HG03575 (cell line): Measurements from ENCODE around the gene BCL2L2.
"Not testable (repeated sequence)": the region's sequence is repeated elsewhere in the genome, so short reads cannot be mapped to it uniquely, and the experiment has no call there.

Source experiments
- ATAC-seq: cut with Tn5 transposase; IDR thresholded peaks from one replicate; pipeline ENCODE4 v1.9.1; 2021; ENCODE audit not compliant: unreplicated experiment, insufficient number of reproducible peaks, low FRiP score; ENCODE audit errors: extremely low read depth

BCL2L2 gene

GRCh38 chr14:23322568-23323517 is 16.2 kb downstream of the BCL2L2 start:
- ATAC-seq, result no peak

GRCh38 chr14:23323838-23324454 is 17.3 kb downstream of the BCL2L2 start:
- no peak for ATAC-seq

- ATAC-seq, result no peak
These were observed 17.8 kb downstream of the BCL2L2 start for GRCh38 chr14:23324455-23324846.

- no peak for ATAC-seq
These were observed 18.4 kb downstream of the BCL2L2 start for GRCh38 chr14:23324993-23325392.

DNA sequence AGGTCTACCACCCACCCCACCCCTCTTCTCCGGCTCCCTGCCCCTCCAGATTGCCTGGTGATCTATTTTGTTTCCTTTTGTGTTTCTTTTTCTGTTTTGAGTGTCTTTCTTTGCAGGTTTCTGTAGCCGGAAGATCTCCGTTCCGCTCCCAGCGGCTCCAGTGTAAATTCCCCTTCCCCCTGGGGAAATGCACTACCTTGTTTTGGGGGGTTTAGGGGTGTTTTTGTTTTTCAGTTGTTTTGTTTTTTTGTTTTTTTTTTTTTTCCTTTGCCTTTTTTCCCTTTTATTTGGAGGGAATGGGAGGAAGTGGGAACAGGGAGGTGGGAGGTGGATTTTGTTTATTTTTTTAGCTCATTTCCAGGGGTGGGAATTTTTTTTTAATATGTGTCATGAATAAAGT is 19.1 kb downstream of the BCL2L2 start:
- ATAC-seq, result not testable (repeated sequence)

GRCh38 chr14:23326491-23327332 is 20.1 kb downstream of the BCL2L2 start:
- ATAC-seq, result no peak

DNA sequence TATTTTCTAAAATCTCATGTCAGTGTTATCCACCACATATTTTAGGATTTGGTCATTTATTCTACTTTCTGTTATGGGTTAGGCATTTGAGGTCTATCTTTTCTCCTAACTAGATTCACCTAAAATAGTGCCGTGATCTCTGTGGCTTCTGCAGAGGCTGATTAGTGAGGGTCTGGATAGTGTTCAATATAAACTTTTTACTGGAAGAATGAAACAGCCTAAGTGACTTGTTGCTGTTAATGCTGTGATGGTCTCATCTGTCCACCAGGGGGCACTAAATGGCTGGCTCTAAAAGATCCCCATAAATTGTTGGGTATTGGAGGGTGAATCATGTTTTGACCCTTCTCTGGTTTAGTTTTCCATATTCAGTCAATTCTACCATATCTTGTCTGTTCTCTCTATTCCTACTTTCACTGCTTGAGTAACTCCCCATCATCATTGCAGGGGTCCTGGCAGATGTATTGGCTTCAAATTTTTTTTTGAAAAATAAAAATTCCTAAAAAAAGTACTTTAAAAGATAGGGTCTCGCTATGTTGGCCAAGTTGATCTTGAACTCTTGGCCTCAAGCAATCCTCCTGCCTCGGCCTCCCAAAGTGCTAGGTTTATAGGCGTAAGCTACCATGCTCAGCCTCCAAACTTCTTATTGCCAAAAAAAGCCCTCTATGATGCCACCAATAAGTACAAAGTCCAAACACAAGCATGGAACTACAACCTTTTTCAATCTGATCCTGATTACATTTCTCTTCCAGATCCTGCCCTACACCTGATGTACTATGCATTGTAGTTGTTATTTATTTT is 21.5 kb downstream of the BCL2L2 start:
- no peak for ATAC-seq

DNA sequence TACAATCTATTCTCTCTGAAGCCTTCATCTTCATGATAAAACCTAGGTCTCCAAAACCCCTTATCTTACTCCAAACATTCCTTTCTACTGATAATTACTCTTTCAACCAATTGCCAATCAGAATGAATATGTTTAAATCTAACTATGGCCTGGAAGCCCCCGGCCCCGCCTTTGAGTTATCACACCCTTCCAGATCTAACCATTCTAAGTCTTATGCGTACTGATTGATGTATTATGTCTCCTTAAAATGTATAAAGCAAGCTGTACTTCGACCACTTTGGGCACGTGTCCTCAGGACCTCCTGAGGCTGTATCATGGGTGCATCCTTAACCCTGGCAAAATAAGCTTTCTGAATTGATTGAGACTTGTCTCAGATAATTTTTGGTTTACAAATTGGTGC is 29.0 kb downstream of the BCL2L2 start:
- ATAC-seq, result no peak

DNA sequence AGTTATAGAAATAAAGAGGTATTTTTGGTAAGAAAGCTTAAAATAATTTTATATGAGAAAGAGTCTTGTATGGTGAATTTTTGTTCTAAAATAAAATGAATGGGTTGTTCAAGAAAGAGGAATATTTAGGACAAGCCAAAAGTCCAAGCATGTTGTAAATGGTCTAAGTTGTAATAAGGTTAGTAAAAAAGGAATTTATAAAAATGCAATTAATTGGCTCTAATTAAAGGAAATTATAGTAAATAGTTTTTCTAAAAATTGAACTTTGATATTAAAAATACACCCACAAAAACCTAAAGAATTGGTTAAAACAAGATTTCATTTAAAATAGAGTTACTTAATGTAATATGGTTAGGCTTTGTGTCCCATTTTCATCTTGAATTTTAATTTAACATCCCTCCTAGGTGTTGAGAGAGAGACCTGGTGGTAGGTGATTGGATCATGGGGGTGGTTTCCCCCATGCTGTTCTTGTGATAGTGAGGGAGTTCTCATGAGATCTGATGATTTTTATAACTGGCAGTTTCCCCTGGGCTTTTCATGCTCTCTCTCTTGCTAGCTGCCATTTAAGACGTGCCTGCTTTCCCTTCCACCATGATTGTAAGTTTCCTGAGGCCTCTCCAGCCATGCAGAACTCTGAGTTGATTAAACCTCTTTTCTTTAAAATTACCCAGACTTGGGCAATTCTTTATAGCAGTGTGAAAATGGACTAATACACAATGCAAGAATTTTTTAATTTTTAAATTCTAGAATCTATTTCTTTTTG is 33.1 kb downstream of the BCL2L2 start:
- no peak for ATAC-seq

DNA sequence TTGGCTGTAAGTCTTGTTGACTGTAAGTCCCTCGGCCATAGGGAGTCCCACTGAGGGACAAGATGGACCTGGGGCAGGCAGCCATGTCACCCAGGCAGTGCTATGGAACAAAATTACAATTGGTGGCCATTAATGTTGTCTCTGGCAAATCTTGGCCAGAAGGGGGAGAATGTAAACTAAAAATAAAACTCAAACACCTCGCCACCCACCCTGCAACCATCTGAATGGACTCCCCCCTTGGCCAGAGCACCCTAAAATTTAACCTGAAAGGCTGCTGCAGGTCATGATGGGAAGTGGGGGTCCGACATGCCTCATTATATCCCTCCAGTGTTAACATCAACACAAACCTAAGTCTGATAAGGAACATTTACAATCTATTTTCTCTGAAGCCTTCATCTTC is 37.8 kb downstream of the BCL2L2 start:
- ATAC-seq, result no peak

DNA sequence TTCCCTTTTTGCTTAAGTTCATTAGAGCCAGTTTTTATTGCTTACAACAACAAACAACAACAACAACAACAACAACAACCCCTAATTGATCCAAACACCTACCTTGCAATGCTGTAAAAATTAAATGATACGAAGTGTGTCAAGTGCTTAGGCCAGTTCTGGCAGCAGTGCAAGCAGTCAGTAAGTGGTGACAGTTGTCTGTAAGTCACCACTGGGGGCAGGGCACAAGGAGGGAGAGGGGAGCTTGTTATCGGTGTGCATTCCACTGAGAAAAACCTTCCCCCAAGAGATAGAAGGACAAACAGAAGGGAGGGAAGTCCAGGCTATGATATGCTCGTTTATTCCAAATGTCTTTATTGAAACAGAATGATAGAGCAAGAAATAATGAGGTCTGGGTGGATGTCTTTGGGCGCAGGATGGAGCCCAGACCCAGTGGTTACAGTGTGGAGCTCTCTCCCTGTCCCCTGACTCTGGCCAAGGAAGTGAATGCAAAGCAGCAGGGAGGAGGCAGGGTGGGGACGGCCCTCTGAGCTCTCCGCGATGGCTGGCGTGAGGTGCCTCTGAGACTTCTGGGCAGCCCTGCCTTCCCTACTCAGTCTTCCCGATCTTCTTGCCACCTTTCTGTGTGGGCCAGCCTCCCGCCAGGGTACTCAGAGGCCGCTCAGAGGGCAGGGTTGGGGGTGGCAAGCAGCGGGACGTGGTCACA is 39.5 kb downstream of the BCL2L2 start:
- no peak for ATAC-seq

- no peak for ATAC-seq
These were observed 40.2 kb downstream of the BCL2L2 start for GRCh38 chr14:23346693-23347405.

- no peak for ATAC-seq
These were observed 41.0 kb downstream of the BCL2L2 start for GRCh38 chr14:23347406-23348296.

DNA sequence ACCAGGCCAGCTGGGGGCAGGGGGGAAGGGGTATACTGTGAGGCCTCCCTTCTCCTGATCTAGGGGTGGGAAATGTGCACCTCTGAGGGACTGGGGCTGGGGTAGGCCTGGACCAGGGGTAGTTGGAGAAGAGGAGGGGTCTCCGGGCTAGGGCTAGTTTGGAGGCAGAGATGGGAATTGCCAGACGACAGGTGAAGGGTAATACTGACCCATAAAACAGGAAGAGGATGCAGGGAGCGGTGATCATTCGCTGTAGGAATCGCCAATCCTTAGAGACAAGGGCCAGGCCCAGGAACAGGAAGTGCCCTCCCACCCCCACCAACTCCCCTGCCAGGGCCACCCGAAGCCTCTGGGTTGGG is 41.6 kb downstream of the BCL2L2 start:
- no peak for ATAC-seq

DNA sequence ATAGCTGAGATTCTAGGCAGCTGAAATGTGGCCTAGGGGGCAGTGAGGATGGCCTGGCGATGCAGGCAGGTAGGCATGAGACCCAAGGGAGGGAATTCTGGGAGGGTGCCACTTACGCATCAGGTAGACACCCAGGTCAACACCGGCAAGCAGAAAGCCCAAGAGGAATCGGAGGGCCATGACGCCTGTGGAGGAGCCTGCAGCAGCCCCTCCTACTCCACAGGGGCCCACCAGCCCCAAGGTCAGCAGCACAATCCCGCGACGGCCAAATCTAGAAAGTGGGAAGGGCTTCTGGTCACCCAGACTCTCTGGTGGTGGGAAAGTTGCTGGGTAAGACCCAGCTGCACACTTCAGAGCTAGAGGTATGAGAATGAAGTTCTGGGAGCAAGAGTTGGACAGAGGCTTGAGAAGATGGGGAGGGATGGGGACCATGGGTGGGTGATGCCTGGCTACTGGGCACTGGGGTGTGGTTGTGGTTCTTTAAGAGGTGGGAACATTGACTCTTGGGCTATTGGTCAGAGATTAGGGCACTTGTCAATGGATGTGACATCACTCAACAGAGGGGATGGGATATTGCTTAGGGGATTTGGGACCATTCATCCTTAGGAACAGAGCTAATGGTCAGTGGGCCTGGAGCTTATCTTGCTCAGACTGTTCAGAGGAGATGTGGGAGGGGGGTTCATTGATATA is 42.7 kb downstream of the BCL2L2 start:
- ATAC-seq, result no peak
